Fibroblast of lung (primary cell): ENCODE results near the gene LDAH.

Source experiments
- EZH2 ChIP-seq: IDR thresholded peaks from 2 replicates; pipeline ENCODE4 v1.5.1; 2012; ENCODE audit warnings: low read length, control low read depth, mild to moderate bottlenecking; ENCODE audit errors: missing control alignments
- TF ChIP-seq, protein P1 (sequence below), 2 donors: IDR thresholded peaks in 1 of 2; conservative IDR thresholded peaks in 1 of 2; 1 replicate in 1 of 2; 2 replicates in 1 of 2; pipeline ENCODE4 v1.5.1; 2011 to 2012; ENCODE audit warnings: low read length in 2 of 2, control low read depth in 1 of 2, inconsistent platforms in 1 of 2, low read depth in 1 of 2, mild to moderate bottlenecking in 1 of 2

DNA sequence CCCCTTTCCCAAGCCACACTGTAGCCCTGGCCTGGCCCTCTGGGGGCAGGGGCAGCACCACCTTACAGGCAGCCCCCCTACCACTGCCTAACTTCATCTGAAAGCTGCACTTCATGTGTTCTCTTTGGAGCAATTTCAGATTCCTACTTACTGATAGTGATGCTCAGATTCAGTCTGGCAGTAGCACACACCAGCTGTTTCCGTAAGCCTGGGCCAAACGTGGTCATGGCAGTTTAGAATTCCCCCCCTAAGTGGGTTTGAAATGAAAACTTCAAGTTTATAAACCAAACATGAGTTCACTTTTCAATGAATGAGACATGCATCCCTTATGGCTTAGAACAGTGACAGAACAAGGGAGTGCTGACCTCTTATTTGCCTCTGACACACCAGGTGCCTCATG is 126.5 kb downstream of the LDAH start:
- TF ChIP-seq, protein P1, sequence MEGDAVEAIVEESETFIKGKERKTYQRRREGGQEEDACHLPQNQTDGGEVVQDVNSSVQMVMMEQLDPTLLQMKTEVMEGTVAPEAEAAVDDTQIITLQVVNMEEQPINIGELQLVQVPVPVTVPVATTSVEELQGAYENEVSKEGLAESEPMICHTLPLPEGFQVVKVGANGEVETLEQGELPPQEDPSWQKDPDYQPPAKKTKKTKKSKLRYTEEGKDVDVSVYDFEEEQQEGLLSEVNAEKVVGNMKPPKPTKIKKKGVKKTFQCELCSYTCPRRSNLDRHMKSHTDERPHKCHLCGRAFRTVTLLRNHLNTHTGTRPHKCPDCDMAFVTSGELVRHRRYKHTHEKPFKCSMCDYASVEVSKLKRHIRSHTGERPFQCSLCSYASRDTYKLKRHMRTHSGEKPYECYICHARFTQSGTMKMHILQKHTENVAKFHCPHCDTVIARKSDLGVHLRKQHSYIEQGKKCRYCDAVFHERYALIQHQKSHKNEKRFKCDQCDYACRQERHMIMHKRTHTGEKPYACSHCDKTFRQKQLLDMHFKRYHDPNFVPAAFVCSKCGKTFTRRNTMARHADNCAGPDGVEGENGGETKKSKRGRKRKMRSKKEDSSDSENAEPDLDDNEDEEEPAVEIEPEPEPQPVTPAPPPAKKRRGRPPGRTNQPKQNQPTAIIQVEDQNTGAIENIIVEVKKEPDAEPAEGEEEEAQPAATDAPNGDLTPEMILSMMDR (conservative IDR thresholded peaks at IDR 0.05 in 1 of 2, IDR thresholded peaks at IDR 0.05 in 1 of 2; ENCODE audit: low read depth in 1 of 2, low read length in 2 of 2) = no peak
- no peak for TF ChIP-seq EZH2
